Gastroesophageal sphincter (tissue), 4 donors: Measurements from ENCODE around the gene PCGF2. TPM values are rescaled to one million over a fixed set of nuclear protein-coding genes. Genes with fewer than 3 reads are reported as not detected.

Source experiments
- ATAC-seq: fragments of 150-250 bp; one replicate; pipeline ENCODE4 v1.9.1; 2016; ENCODE audit warnings: mild to moderate bottlenecking, moderate library complexity
- H3K27ac ChIP-seq, 4 donors: fragments of 200-600 bp; sonication (generic) in 3 of 4; 1 replicate in 3 of 4; 2 replicates in 1 of 4; pipeline ENCODE4 v1.5.1; 2016 to 2019
- H3K27me3 ChIP-seq: fragments of 200-600 bp; sonication (generic); one replicate; pipeline ENCODE4 v1.5.1; 2019
- H3K36me3 ChIP-seq, 2 donors: fragments of 200-600 bp; sonication (generic); one replicate each; pipeline ENCODE4 v1.5.1; 2019; ENCODE audit warnings: control low read depth in 1 of 2
- H3K4me1 ChIP-seq, 3 donors: fragments of 200-600 bp; sonication (generic); 1 replicate in 2 of 3; 2 replicates in 1 of 3; pipeline ENCODE4 v1.5.1; 2016 to 2019; ENCODE audit warnings: control low read depth in 2 of 3
- H3K4me3 ChIP-seq, 2 donors: fragments of 200-600 bp; sonication (generic); one replicate each; pipeline ENCODE4 v1.5.1; 2019; ENCODE audit warnings: mild to moderate bottlenecking in 1 of 2, moderate library complexity in 1 of 2
- H3K9me3 ChIP-seq, 3 donors: fragments of 200-600 bp; sonication (generic); one replicate each; pipeline ENCODE4 v1.5.1; 2017 to 2019; ENCODE audit warnings: control low read depth in 2 of 3
- CTCF ChIP-seq, 4 experiments: fragments of 200-600 bp in 2 of 4; fragments of 450-650 bp in 2 of 4; sonication (generic) in 1 of 4; IDR thresholded peaks; one replicate each; pipeline ENCODE4 v1.5.1; 2017 to 2019; ENCODE audit warnings: antibody characterized with exemption in 4 of 4, mild to moderate bottlenecking in 2 of 4, moderate library complexity in 2 of 4
- EP300 ChIP-seq: sonication (generic); formaldehyde crosslinking; IDR thresholded peaks from one replicate; pipeline ENCODE4 v1.6.1; 2017; ENCODE audit warnings: antibody characterized with exemption, mild to moderate bottlenecking
- POLR2A ChIP-seq, 2 donors: fragments of 450-650 bp; IDR thresholded peaks; one replicate each; pipeline ENCODE4 v1.6.1; 2017; ENCODE audit warnings: antibody characterized with exemption in 2 of 2, mild to moderate bottlenecking in 2 of 2, moderate library complexity in 1 of 2
- POLR2AphosphoS5 ChIP-seq: sonication (generic); formaldehyde crosslinking; IDR thresholded peaks from one replicate; pipeline ENCODE4 v1.6.1; 2017; ENCODE audit warnings: antibody characterized with exemption
- WGBS, 2 donors: methylation state at CpG; one replicate each; pipeline ENCODE4 v1.1.5; 2018; ENCODE audit warnings: low coverage in 1 of 2; 5-methylcytosine and 5-hydroxymethylcytosine counted together
- total RNA-seq, 4 donors: library from RNA; depleted of rRNA; stranded (reverse); fragments of >200 nt; gene quantifications; one replicate each; pipeline ENCODE4 v1.1.0, GENCODE V29; 2016

Gene PCGF2
- total RNA-seq, 4 donors from 2014 or later: 6.4 to 13.0 (median 9.7) TPM

DNA sequence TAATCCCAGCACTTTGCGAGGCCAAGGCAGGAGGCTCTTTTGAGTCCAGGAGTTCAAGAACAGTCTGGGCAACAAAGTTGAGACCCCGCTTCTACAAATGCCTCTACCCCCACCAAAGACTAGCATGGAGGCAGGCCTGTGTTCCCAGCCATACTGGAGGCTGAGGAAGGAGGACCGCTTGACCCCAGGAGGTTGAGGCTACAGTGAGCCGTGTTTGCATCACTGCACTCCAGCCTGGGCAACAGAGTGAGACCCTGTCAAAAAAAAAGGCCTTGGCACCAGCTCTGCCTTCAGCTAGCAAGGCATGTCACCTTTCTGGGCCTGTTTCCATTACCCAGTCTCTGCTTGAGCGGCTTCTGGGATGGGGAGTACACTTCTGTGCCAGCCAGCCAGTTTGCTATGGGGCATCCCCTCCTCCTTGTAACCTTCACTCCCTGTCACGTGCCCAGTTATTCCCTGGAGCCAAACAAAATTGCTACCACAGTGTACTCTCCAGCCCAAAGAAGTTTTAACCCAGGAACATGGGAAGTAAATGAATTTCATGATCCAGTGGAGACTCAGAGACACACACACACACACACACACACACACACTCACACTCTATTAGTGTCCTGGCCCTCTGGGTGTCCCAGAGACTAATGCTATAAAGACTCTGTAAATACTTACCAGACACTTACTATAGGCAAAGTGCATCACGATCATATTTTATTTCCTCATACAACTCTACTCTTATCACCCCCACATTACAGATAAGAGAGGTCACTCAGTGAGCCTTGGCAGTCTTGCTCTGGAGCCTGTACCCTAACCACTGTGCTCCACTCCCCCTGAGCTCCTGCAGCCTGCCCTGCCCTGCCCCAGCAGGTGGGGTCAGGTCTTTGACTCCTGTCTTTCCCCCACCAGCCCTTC, 15.5 kb downstream of the PCGF2 start:
- H3K36me3 ChIP-seq: peaks cover 0 to 47% of the 10 kb centered on the region in 2 donors
- no peak for ATAC-seq
- H3K27ac ChIP-seq: peak overlapping the region in 3 of 4 donors; percentile 43 to 92 (median 91)
- no peaks in the 10 kb centered on the region for H3K27me3 ChIP-seq
- TF ChIP-seq POLR2AphosphoS5 (peak; percentile 33), POLR2A (IDR thresholded peaks at IDR 0.05) (no peak)
- WGBS, 2 donors: 10 to 63% methylated on average over 1 to 2 of the region's 7 CpGs
- H3K4me3 ChIP-seq: no peak overlapping the region
- H3K4me1 ChIP-seq: peaks cover 0 to 79% (median 17%) of the 10 kb centered on the region in 3 donors
- no peaks in the 10 kb centered on the region for H3K9me3 ChIP-seq

DNA sequence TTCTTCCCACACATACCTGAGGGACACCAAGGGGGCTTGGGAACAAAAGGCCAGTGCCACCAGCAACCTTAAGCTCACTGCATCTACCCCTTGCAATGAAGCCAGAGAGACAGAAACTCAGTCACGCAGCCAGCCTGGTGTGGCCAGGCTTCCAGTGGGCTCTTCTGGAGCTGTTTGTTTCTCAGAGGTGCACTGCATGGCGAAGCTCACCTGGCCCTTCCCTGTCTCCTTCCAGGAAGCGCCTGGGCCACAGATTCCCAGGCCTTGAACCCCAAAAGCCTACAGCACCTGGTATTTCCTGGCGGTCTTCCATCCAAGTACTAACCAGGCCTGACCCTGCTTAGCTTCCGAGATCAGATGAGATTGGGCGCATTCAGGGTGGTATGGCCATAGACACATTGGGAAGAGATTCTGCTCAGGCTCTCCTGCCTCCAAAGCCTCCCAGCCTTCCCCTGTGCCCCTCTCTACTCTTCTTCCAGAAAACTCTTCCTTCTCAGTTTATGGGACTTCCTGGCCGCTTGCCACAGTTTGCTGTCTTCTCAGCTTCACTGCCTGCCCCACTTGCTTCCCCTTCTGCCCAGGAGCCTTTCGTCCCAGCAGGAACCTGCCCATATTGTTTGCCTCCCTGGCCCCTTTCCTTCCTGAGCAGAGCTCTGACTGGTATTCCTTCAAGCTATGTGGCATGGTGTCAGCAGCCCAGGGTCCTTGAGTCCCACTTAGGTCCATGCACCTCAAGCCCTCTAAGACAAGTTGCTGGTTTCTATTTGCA, 16.4 kb downstream of the PCGF2 start:
- Histone ChIP-seq H3K36me3 (peaks cover 0 to 43% of the 10 kb centered on the region in 2 donors), H3K27ac (peak overlapping the region in 3 of 4 donors; percentile 91 to 94 (median 92)), H3K4me1 (peaks cover 0 to 79% (median 17%) of the 10 kb centered on the region in 3 donors), H3K9me3 (no peaks in the 10 kb centered on the region), H3K27me3 (no peaks in the 10 kb centered on the region), H3K4me3 (peak overlapping the region in 1 of 2 donors; percentile 81)
- WGBS, 2 donors: 71 to 72% methylated on average over 1 to 5 of the region's 8 CpGs
- TF ChIP-seq EP300 (no peak), POLR2A (IDR thresholded peaks at IDR 0.05) (no peak), CTCF (IDR thresholded peaks at IDR 0.05) (no peak), POLR2AphosphoS5 (no peak)
- ATAC-seq: no peak

- H3K27me3 ChIP-seq: no peaks in the 10 kb centered on the region
- TF ChIP-seq EP300: no peak
- no peak for TF ChIP-seq POLR2A (IDR thresholded peaks at IDR 0.05)
- TF ChIP-seq POLR2AphosphoS5: no peak
- no peak for TF ChIP-seq CTCF (IDR thresholded peaks at IDR 0.05)
- H3K27ac ChIP-seq: peak overlapping the region; percentile 76 to 94 (median 92)
- H3K9me3 ChIP-seq: no peaks in the 10 kb centered on the region
- peak overlapping the region; percentile 73 to 81 for H3K4me3 ChIP-seq
- 1 to 9% methylated on average over 7 to 12 of the region's 27 CpGs for WGBS, 2 donors
- ATAC-seq: peak; percentile 56
- H3K4me1 ChIP-seq: peaks cover 0 to 72% (median 17%) of the 10 kb centered on the region in 3 donors
- peaks cover 0 to 38% of the 10 kb centered on the region in 2 donors for H3K36me3 ChIP-seq
Observed at GRCh38 chr17:38730526-38731379, 17.4 kb downstream of the PCGF2 start.

DNA sequence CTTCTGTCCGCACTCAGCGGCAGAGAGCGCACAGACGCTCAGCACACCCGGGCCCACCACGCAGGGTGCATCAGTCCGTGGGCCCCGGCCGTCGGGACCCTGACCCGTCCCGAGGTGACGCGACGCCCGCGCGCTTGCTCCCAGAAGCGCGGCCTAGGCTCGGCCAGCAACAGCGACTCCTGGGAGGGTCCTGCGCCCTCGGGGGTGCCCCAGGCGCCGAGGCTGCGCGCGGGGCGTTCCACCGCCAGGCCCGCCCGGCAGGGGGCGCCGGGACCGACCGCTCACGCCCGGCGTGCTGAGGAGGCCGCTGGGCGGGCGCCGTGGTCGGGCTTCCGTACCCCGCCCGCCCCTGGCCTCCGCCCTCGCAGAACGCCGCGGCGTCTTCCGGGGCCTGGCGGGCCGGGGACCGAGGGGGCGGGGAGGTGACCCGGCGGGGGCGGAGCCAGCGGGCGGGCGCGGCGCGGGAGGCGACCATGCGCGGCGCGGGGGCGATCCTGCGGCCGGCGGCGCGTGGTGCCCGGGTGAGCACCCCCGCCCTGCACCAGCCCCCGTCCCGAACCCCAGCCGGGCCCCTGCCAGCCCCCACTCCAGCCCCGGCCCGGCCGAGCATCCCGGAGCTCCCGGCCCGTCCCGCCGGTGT, 18.1 kb downstream of the PCGF2 start, which contains the start of gene CISD3:
Gene CISD3, plus strand, starts transcription at position 456 of the 640 bp plus-strand sequence. Its CDS starts 18 bp downstream, at position 474.
- WGBS, 2 donors: 0% methylated on average over 6 of the region's 92 CpGs; no CpG with 5 or more reads in 1 of the 2 donors
- peaks cover 0 to 42% of the 10 kb centered on the region in 2 donors for H3K36me3 ChIP-seq
- peak; percentile 40 for TF ChIP-seq POLR2AphosphoS5
- TF ChIP-seq CTCF (IDR thresholded peaks at IDR 0.05): peak in 3 of 4 experiments; percentile 86 to 96 (median 96)
- peak; percentile 15 to 48 for TF ChIP-seq POLR2A (IDR thresholded peaks at IDR 0.05)
- TF ChIP-seq EP300: no peak
- no peaks in the 10 kb centered on the region for H3K9me3 ChIP-seq
- H3K4me3 ChIP-seq: peak within 1 kb of the TSS; percentile 73 to 81
- peaks cover 0 to 72% (median 17%) of the 10 kb centered on the region in 3 donors for H3K4me1 ChIP-seq
- peak; percentile 97 for ATAC-seq
- no peaks in the 10 kb centered on the region for H3K27me3 ChIP-seq
- peak within 1 kb of the TSS; percentile 76 to 94 (median 92) for H3K27ac ChIP-seq
